ENCODE results near the gene SH3YL1.

Gene SH3YL1

GRCh38 chr2:286774-287392 lies 23.1 kb upstream of the SH3YL1 start:
- TF ChIP-seq, protein P1, sequence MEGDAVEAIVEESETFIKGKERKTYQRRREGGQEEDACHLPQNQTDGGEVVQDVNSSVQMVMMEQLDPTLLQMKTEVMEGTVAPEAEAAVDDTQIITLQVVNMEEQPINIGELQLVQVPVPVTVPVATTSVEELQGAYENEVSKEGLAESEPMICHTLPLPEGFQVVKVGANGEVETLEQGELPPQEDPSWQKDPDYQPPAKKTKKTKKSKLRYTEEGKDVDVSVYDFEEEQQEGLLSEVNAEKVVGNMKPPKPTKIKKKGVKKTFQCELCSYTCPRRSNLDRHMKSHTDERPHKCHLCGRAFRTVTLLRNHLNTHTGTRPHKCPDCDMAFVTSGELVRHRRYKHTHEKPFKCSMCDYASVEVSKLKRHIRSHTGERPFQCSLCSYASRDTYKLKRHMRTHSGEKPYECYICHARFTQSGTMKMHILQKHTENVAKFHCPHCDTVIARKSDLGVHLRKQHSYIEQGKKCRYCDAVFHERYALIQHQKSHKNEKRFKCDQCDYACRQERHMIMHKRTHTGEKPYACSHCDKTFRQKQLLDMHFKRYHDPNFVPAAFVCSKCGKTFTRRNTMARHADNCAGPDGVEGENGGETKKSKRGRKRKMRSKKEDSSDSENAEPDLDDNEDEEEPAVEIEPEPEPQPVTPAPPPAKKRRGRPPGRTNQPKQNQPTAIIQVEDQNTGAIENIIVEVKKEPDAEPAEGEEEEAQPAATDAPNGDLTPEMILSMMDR (IDR thresholded peaks at IDR 0.05; ENCODE audit: low read depth, low read length, missing control alignments), result no peak
- no peak overlapping the region for H3K4me3 ChIP-seq (replicated peaks; ENCODE audit: low read depth, low read length)
- DNase-seq (ENCODE audit: extremely low read depth, low read depth), result no peak

DNA sequence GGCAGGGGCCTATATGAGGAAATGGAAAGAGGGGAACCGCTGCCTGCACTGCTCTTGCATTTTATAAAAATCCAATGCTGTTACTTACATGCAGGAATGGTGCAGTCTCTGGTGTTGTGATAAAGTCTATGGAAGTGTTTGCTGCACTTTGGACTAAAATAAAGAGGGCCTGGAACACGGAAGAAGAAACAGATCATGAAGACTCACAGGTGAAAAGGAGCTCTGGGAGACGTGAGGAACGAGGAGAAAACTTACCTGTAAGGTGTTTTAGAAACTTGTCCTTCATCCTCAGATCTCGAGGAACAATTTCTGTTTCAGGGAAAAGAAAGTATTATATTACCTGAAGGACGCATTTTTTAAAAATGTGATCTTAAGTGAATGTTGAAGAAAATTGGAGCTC lies 22.2 kb upstream of the SH3YL1 start:
- TF ChIP-seq, protein P1 (IDR thresholded peaks at IDR 0.05; ENCODE audit: low read depth, low read length, missing control alignments), result no peak
- H3K4me3 ChIP-seq (replicated peaks; ENCODE audit: low read depth, low read length), result no peak overlapping the region
- no peak for DNase-seq (ENCODE audit: extremely low read depth, low read depth)

GRCh38 chr2:285531-285930 lies 21.7 kb upstream of the SH3YL1 start:
- no peak for DNase-seq (ENCODE audit: extremely low read depth, low read depth)
- H3K4me3 ChIP-seq (replicated peaks; ENCODE audit: low read depth, low read length), result no peak overlapping the region
- TF ChIP-seq, protein P1 (IDR thresholded peaks at IDR 0.05; ENCODE audit: low read depth, low read length, missing control alignments), result no peak

GRCh38 chr2:284896-285492 lies 21.2 kb upstream of the SH3YL1 start:
- no peak overlapping the region for H3K4me3 ChIP-seq (replicated peaks; ENCODE audit: low read depth, low read length)

GRCh38 chr2:283996-284794 lies 20.4 kb upstream of the SH3YL1 start:
- H3K4me3 ChIP-seq (replicated peaks; ENCODE audit: low read depth, low read length), result no peak overlapping the region
- DNase-seq (ENCODE audit: extremely low read depth, low read depth), result no peak
- TF ChIP-seq, protein P1 (IDR thresholded peaks at IDR 0.05; ENCODE audit: low read depth, low read length, missing control alignments), result no peak

More at GRCh38 chr2:284896-285492, 21.2 kb upstream of the SH3YL1 start:
- no peak for DNase-seq (ENCODE audit: extremely low read depth, low read depth)
- TF ChIP-seq, protein P1 (IDR thresholded peaks at IDR 0.05; ENCODE audit: low read depth, low read length, missing control alignments), result no peak

- no peak overlapping the region for H3K4me3 ChIP-seq (replicated peaks; ENCODE audit: low read depth, low read length)
- no peak for DNase-seq (ENCODE audit: extremely low read depth, low read depth)
- TF ChIP-seq, protein P1 (IDR thresholded peaks at IDR 0.05; ENCODE audit: low read depth, low read length, missing control alignments), result no peak
Measured at GRCh38 chr2:282371-283263, 18.8 kb upstream of the SH3YL1 start.
